ENCODE measurements around the gene KAT6B. TPM values are rescaled to one million over a fixed set of nuclear protein-coding genes. Genes with fewer than 3 reads are reported as not detected.

Gene KAT6B
- total and polyA plus RNA-seq, 4 donors: 5.0 to 161 (median 21.0) TPM

GRCh38 chr10:75063461-75064230 lies 237.2 kb downstream of the KAT6B start:
- Histone ChIP-seq H3K9ac (ENCODE audit: insufficient read depth in 1 of 2, low read length in 2 of 2) (no peak overlapping the region), H3K36me3 (ENCODE audit: control insufficient read depth in 4 of 4, insufficient read depth in 4 of 4, low read length in 4 of 4) (no peaks in the 10 kb centered on the region), H3K9me3 (ENCODE audit: control insufficient read depth in 4 of 4, insufficient read depth in 3 of 4, low read length in 3 of 4) (no peaks in the 10 kb centered on the region), H3K27me3 (ENCODE audit: control insufficient read depth in 3 of 3, insufficient read depth in 3 of 3, low read length in 2 of 3) (no peaks in the 10 kb centered on the region), H3K27ac (ENCODE audit: low read depth in 1 of 2, low read length in 1 of 2) (no peak overlapping the region), H3K4me3 (no peak overlapping the region), H3K4me1 (ENCODE audit: control insufficient read depth in 5 of 5, insufficient read depth in 5 of 5, low read length in 5 of 5) (peaks cover 0 to 6% (median 0%) of the 10 kb centered on the region in 5 donors)
- ATAC-seq (ENCODE audit: insufficient read depth, low FRiP score) (no peak), DNase-seq (no peak)
- WGBS, 2 donors: 91 to 94% methylated on average over 8 of the region's 8 CpGs
- TF ChIP-seq CTCF (IDR thresholded peaks at IDR 0.05; ENCODE audit: control extremely low read depth, extremely low read depth): no peak

- ATAC-seq (ENCODE audit: insufficient read depth, low FRiP score) (no peak), DNase-seq (no peak)
- no peak overlapping the region for H3K4me3 ChIP-seq
- no peaks in the 10 kb centered on the region for H3K9me3 ChIP-seq (ENCODE audit: control insufficient read depth in 4 of 4, insufficient read depth in 3 of 4, low read length in 3 of 4)
- no peak overlapping the region for H3K9ac ChIP-seq (ENCODE audit: insufficient read depth in 1 of 2, low read length in 2 of 2)
- no peak for TF ChIP-seq CTCF (IDR thresholded peaks at IDR 0.05; ENCODE audit: control extremely low read depth, extremely low read depth)
- 85 to 94% methylated on average over 4 of the region's 4 CpGs for WGBS, 2 donors
- no peak overlapping the region for H3K27ac ChIP-seq (ENCODE audit: low read depth in 1 of 2, low read length in 1 of 2)
- H3K27me3 ChIP-seq (ENCODE audit: control insufficient read depth in 3 of 3, insufficient read depth in 3 of 3, low read length in 2 of 3): no peaks in the 10 kb centered on the region
- no peaks in the 10 kb centered on the region for H3K36me3 ChIP-seq (ENCODE audit: control insufficient read depth in 4 of 4, insufficient read depth in 4 of 4, low read length in 4 of 4)
- peaks cover 0 to 6% (median 0%) of the 10 kb centered on the region in 5 donors for H3K4me1 ChIP-seq (ENCODE audit: control insufficient read depth in 5 of 5, insufficient read depth in 5 of 5, low read length in 5 of 5)
These were observed 238.7 kb downstream of the KAT6B start for GRCh38 chr10:75065076-75065475.

- peaks cover 0 to 13% (median 7%) of the 10 kb centered on the region in 5 donors for H3K4me1 ChIP-seq (ENCODE audit: control insufficient read depth in 5 of 5, insufficient read depth in 5 of 5, low read length in 5 of 5)
- no peak overlapping the region for H3K9ac ChIP-seq (ENCODE audit: insufficient read depth in 1 of 2, low read length in 2 of 2)
- ATAC-seq (ENCODE audit: insufficient read depth, low FRiP score) (no peak), DNase-seq (no peak)
- no peak overlapping the region for H3K27ac ChIP-seq (ENCODE audit: low read depth in 1 of 2, low read length in 1 of 2)
- no peaks in the 10 kb centered on the region for H3K36me3 ChIP-seq (ENCODE audit: control insufficient read depth in 4 of 4, insufficient read depth in 4 of 4, low read length in 4 of 4)
- H3K27me3 ChIP-seq (ENCODE audit: control insufficient read depth in 3 of 3, insufficient read depth in 3 of 3, low read length in 2 of 3): no peaks in the 10 kb centered on the region
- no peak for TF ChIP-seq CTCF (IDR thresholded peaks at IDR 0.05; ENCODE audit: control extremely low read depth, extremely low read depth)
- H3K9me3 ChIP-seq (ENCODE audit: control insufficient read depth in 4 of 4, insufficient read depth in 3 of 4, low read length in 3 of 4): no peaks in the 10 kb centered on the region
- no peak overlapping the region for H3K4me3 ChIP-seq
- 72 to 81% methylated on average over 5 of the region's 5 CpGs for WGBS, 2 donors
These were observed 239.9 kb downstream of the KAT6B start for GRCh38 chr10:75066271-75066670.

All from lung (tissue), 12 donors.